ENCODE data around the gene B3GNT2.
"Not testable (repeated sequence)": the region's sequence is repeated elsewhere in the genome, so short reads cannot be mapped to it uniquely, and the experiment has no call there.

B3GNT2 gene

GRCh38 chr2:62248226-62248625 lies 52.3 kb downstream of the B3GNT2 start:
- no peak for DNase-seq

- no peak for DNase-seq
Observed at GRCh38 chr2:62250239-62250638, 54.3 kb downstream of the B3GNT2 start.

GRCh38 chr2:62254424-62255266 lies 58.7 kb downstream of the B3GNT2 start:
- no peak for DNase-seq

- DNase-seq, result no peak
Observed at GRCh38 chr2:62257466-62257865, 61.6 kb downstream of the B3GNT2 start.

- no peak for DNase-seq
Observed at GRCh38 chr2:62263076-62263715, 67.3 kb downstream of the B3GNT2 start.

- DNase-seq, result no peak
Observed at GRCh38 chr2:62264186-62264585, 68.3 kb downstream of the B3GNT2 start.

GRCh38 chr2:62265106-62265505 lies 69.2 kb downstream of the B3GNT2 start:
- no peak for DNase-seq

- no peak for DNase-seq
Observed at GRCh38 chr2:62266433-62267038, 70.6 kb downstream of the B3GNT2 start.

- no peak for DNase-seq
Observed at GRCh38 chr2:62267696-62268095, 71.8 kb downstream of the B3GNT2 start.

- not testable (repeated sequence) for DNase-seq
Observed at GRCh38 chr2:62268681-62269188, 72.8 kb downstream of the B3GNT2 start.

GRCh38 chr2:62270728-62271127 lies 74.8 kb downstream of the B3GNT2 start:
- peak; percentile 59 for DNase-seq
